ENCODE data around the gene ZNF438.

- TF ChIP-seq POLR2AphosphoS5 (IDR thresholded peaks at IDR 0.05; ENCODE audit: low read depth, low read length) (no peak), REST (IDR thresholded peaks at IDR 0.05; ENCODE audit: insufficient read depth in 1 of 2, low read depth in 2 of 2, low read length in 2 of 2) (no peak), TAF1 (IDR thresholded peaks at IDR 0.05; ENCODE audit: borderline replicate concordance, insufficient read depth, low read length) (no peak), SIN3A (IDR thresholded peaks at IDR 0.05; ENCODE audit: borderline replicate concordance, insufficient read depth, low read length) (no peak), FOXP2 (optimal IDR thresholded peaks at IDR 0.05; ENCODE audit: borderline replicate concordance, extremely low read depth, extremely low read length, insufficient read depth) (no peak)
These were observed 164.8 kb downstream of the ZNF438 start for GRCh38 chr10:30866896-30867295.
